Measurements from ENCODE around the gene WAPL.
A peak's percentile ranks its signal among the peaks of the same experiment; 100 is the strongest.

Gene WAPL

GRCh38 chr10:86461963-86462804 is 59.4 kb downstream of the WAPL start:
- DNase-seq, result no peak

GRCh38 chr10:86451604-86451960 is 70.0 kb downstream of the WAPL start:
- DNase-seq, result no peak

- no peak for DNase-seq
These were observed 70.6 kb downstream of the WAPL start for GRCh38 chr10:86450806-86451603.

- no peak for DNase-seq
These were observed 71.5 kb downstream of the WAPL start for GRCh38 chr10:86449926-86450558.

- no peak for DNase-seq
These were observed 74.2 kb downstream of the WAPL start for GRCh38 chr10:86447432-86447831.

- DNase-seq, result no peak
These were observed 74.6 kb downstream of the WAPL start for GRCh38 chr10:86446987-86447386.

- DNase-seq, result no peak
These were observed 75.2 kb downstream of the WAPL start for GRCh38 chr10:86446440-86446839.

GRCh38 chr10:86443936-86444335 is 77.7 kb downstream of the WAPL start:
- DNase-seq, result no peak

- no peak for DNase-seq
These were observed 78.5 kb downstream of the WAPL start for GRCh38 chr10:86443069-86443468.

- no peak for DNase-seq
These were observed 80.4 kb downstream of the WAPL start for GRCh38 chr10:86440874-86441843.

GRCh38 chr10:86439544-86439943 is 82.0 kb downstream of the WAPL start:
- no peak for DNase-seq

GRCh38 chr10:86438091-86438749 is 83.4 kb downstream of the WAPL start:
- DNase-seq, result no peak

- no peak for DNase-seq
These were observed 84.1 kb downstream of the WAPL start for GRCh38 chr10:86437447-86437846.

GRCh38 chr10:86436963-86437362 is 84.6 kb downstream of the WAPL start:
- no peak for DNase-seq

- DNase-seq, result no peak
These were observed 86.9 kb downstream of the WAPL start for GRCh38 chr10:86434656-86435055.

GRCh38 chr10:86423739-86424138 is 97.9 kb downstream of the WAPL start:
- DNase-seq, result no peak

- no peak for DNase-seq
These were observed 102.5 kb downstream of the WAPL start for GRCh38 chr10:86419101-86419500.

GRCh38 chr10:86415583-86415982 is 106.0 kb downstream of the WAPL start:
- DNase-seq, result no peak

GRCh38 chr10:86415116-86415515 is 106.5 kb downstream of the WAPL start:
- DNase-seq, result no peak

- peak; percentile 54 for DNase-seq
These were observed 108.4 kb downstream of the WAPL start for GRCh38 chr10:86413046-86413728.

GRCh38 chr10:86411852-86412560 is 109.6 kb downstream of the WAPL start:
- DNase-seq, result no peak

Data from central memory CD4-positive, alpha-beta T cell (primary cell).